Right lung (tissue), 5 donors: Measurements from ENCODE around the gene HS1BP3. TPM values are rescaled to one million over a fixed set of nuclear protein-coding genes. Genes with fewer than 3 reads are reported as not detected.

Experiments used
- DNase-seq, 2 donors: peaks; one replicate each; pipeline ENCODE4 v3.0.0-alpha.2; 2013
- polyA plus RNA-seq, 5 donors: library from polyadenylated mRNA; unstranded; fragments of 120-200 nt; gene quantifications; one replicate each; pipeline versions ENCODE4 v1.2.1 to v1.2.3, GENCODE V29; 2013; ENCODE audit warnings: inconsistent platforms in 1 of 5, low replicate concordance in 1 of 5; ENCODE audit not compliant: insufficient read length in 5 of 5, insufficient read depth in 1 of 5

Gene HS1BP3
- polyA plus RNA-seq, 5 donors: 10.8 to 15.2 (median 13.0) TPM

- DNase-seq: no peak
Observed at GRCh38 chr2:20589975-20590703, 60.8 kb downstream of the HS1BP3 start.

- DNase-seq: no peak
Observed at GRCh38 chr2:20588918-20589871, 61.7 kb downstream of the HS1BP3 start.

- no peak for DNase-seq
Observed at GRCh38 chr2:20585710-20586594, 64.9 kb downstream of the HS1BP3 start.

GRCh38 chr2:20585359-20585709, 65.6 kb downstream of the HS1BP3 start:
- no peak for DNase-seq

- DNase-seq: peak; percentile 47 to 50
Observed at GRCh38 chr2:20584399-20585358, 66.2 kb downstream of the HS1BP3 start.

GRCh38 chr2:20584045-20584398, 66.9 kb downstream of the HS1BP3 start:
- no peak for DNase-seq

GRCh38 chr2:20583425-20583881, 67.4 kb downstream of the HS1BP3 start:
- no peak for DNase-seq

GRCh38 chr2:20582600-20583221, 68.2 kb downstream of the HS1BP3 start:
- no peak for DNase-seq

GRCh38 chr2:20580690-20581437, 70.0 kb downstream of the HS1BP3 start:
- DNase-seq: no peak

GRCh38 chr2:20579866-20580265, 71.0 kb downstream of the HS1BP3 start:
- no peak for DNase-seq

GRCh38 chr2:20578895-20579825, 71.7 kb downstream of the HS1BP3 start:
- peak; percentile 40 to 55 for DNase-seq

- DNase-seq: no peak
Observed at GRCh38 chr2:20578266-20578894, 72.5 kb downstream of the HS1BP3 start.

GRCh38 chr2:20577495-20578235, 73.2 kb downstream of the HS1BP3 start:
- no peak for DNase-seq

GRCh38 chr2:20576598-20577115, 74.2 kb downstream of the HS1BP3 start:
- DNase-seq: no peak

- no peak for DNase-seq
Observed at GRCh38 chr2:20575935-20576597, 74.8 kb downstream of the HS1BP3 start.

GRCh38 chr2:20575414-20575813, 75.5 kb downstream of the HS1BP3 start:
- DNase-seq: no peak
